ENCODE data around the gene KPNA1.
A peak's percentile ranks its signal among the peaks of the same experiment; 100 is the strongest.

Gene KPNA1

DNA sequence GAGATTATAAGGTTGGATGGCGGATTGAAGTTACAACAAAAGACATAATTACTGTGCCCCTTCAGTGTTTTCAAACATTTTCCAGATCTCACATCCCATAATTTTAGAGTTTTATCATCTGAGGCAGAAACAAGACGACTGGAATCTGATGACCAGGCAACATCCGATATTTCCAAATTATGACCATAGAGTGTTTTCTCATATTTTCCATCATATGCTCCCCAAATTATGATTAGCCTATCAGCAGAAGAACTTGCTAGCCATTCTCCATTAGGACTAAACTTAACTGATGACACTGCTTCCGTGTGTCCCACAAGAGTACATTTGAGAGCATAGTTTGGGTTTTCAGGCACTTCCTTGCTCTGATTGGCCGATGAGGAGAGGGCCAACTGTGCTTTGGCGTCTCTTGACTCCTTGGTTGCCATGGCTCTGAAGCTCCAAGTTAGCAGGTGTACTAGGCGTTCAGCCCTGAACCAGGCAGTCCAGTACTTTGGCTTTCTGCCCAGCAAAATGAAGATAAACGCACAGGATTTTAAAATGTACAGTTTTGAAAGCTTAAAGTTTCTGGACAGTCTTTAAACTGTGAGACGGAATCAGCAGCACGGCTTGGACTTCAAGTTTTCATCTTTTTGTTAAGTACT lies 99.5 kb downstream of the KPNA1 start:
- DNase-seq (ENCODE audit: low read depth) = no peak

- no peak for DNase-seq (ENCODE audit: low read depth)
These were observed 100.3 kb downstream of the KPNA1 start for GRCh38 chr3:122414391-122414790.

- no peak for DNase-seq (ENCODE audit: low read depth)
These were observed 104.1 kb downstream of the KPNA1 start for GRCh38 chr3:122410639-122411038.

GRCh38 chr3:122410111-122410510 lies 104.6 kb downstream of the KPNA1 start:
- no peak for DNase-seq (ENCODE audit: low read depth)

GRCh38 chr3:122409446-122409845 lies 105.3 kb downstream of the KPNA1 start:
- DNase-seq (ENCODE audit: low read depth) = no peak

- DNase-seq (ENCODE audit: low read depth) = no peak
These were observed 106.8 kb downstream of the KPNA1 start for GRCh38 chr3:122407946-122408345.

- DNase-seq (ENCODE audit: low read depth) = no peak
These were observed 108.5 kb downstream of the KPNA1 start for GRCh38 chr3:122406198-122406597.

DNA sequence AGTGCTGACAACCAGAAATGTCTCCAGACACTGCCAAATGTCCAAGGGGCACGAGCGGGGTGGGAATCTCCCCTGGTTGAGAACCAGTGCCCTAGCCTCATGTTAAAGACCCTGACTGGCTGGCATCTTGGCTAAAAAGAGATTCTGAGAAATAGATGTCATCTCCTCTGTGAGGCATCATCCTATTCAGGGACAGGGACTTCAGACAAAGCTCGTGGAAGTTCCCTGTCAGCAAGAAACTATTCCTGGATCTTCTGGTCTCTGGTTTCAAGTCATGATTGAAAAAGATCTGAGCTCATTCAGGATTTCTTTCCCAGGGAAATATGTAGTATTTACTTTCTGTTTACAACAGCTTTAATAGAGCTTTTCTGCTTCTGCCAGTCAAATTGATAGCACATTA lies 109.7 kb downstream of the KPNA1 start:
- DNase-seq (ENCODE audit: low read depth) = no peak

GRCh38 chr3:122403489-122403888 lies 111.2 kb downstream of the KPNA1 start:
- DNase-seq (ENCODE audit: low read depth) = no peak

DNA sequence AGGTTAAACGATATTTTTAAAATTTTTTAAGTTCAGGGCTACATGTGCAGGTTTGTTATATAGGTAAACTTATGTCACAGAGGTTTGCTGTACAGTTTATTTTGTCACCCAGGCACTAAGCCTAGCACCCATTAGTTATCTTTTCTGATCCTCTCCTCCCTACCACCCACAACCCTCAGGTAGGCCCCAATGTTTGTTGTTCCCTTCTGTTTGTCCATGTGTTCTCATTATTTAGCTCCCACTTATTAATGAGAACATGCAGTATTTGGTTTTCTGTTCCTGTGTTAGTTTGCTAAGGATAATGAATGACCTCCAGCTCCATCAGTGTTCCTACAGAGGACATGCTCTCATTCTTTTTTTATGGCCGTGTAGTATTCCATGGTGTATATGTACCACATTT lies 115.8 kb downstream of the KPNA1 start:
- DNase-seq (ENCODE audit: low read depth) = no peak

- no peak for DNase-seq (ENCODE audit: low read depth)
These were observed 117.5 kb downstream of the KPNA1 start for GRCh38 chr3:122397201-122397600.

- DNase-seq (ENCODE audit: low read depth) = no peak
These were observed 118.2 kb downstream of the KPNA1 start for GRCh38 chr3:122396511-122396910.

- DNase-seq (ENCODE audit: low read depth) = no peak
These were observed 119.2 kb downstream of the KPNA1 start for GRCh38 chr3:122395582-122395981.

DNA sequence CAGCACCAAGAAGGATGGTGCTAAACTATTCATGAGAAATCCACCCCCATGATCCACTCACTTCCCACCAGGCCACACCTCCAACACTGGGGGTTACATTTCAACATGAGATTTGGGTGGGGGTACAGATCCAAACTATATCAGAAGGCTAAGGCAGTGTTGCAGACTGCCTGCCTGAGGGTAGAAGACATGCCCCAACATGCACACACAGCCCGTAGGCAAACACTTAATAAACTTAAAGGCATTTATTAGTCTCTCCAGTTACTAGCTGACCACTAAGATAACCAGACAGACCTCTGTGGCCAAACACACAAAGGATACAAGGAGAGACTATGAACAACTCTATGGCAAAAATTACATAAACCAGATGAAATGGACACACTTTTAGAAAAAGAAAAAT lies 120.6 kb downstream of the KPNA1 start:
- DNase-seq (ENCODE audit: low read depth) = no peak

- DNase-seq (ENCODE audit: low read depth) = no peak
These were observed 121.6 kb downstream of the KPNA1 start for GRCh38 chr3:122392868-122393844.

DNA sequence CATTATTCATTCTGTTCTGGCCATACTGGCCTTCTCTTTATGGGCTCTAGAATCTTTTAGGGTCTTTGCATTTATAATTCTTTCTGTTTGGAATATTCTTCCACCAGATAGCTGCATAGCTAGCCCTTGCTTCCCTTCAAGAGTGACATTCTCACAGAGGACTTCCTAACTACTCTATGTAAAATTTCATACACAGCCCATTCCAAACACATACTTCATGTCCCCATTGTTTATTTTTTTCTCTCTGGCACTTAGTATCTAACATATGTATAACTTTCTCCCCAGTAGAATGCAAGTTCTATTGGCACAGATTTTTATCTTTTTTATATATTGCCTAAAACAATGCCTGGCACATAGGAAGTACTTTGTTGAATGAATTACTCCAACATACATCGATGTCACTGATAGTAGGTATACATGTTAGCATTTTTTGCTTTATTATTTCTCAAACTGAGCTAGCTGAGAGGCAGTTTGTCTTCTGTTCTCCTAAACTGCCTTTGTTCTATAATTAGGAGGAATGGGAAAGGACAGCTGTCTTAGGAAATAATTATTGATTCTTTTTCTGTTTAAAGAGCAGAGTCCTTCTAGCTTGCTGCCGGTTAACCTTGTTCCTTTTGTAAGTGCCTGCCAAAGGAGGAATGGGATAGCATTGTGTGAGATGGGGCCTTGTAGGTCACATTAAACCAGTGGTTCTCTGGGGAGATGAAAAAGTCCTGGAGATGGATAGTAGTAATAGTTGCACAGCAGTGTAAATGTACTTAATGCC lies 122.9 kb downstream of the KPNA1 start:
- DNase-seq (ENCODE audit: low read depth) = no peak

- DNase-seq (ENCODE audit: low read depth) = no peak
These were observed 124.1 kb downstream of the KPNA1 start for GRCh38 chr3:122390665-122391064.

DNA sequence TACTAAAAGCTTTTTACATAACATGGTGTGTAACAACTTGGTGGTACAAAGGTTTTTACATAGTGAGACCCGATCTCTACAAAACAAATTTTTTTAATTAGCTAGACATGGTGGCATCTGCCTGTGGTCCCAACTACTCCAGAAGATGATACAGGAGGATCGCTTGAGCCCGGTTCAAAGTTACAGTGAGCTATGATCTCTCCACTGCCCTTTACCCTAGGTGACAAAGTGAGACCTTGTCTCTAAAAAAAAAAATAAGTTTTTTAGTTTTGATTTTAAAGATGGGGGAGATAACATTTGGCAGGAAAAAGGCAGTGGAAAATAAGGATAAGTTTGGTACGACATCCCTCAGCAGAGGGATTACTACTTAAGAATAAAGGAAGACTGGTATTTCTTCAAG lies 124.8 kb downstream of the KPNA1 start:
- DNase-seq (ENCODE audit: low read depth) = no peak

GRCh38 chr3:122389197-122389596 lies 125.5 kb downstream of the KPNA1 start:
- DNase-seq (ENCODE audit: low read depth) = no peak

- no peak for DNase-seq (ENCODE audit: low read depth)
These were observed 127.0 kb downstream of the KPNA1 start for GRCh38 chr3:122387709-122388108.

GRCh38 chr3:122383771-122384697 lies 130.7 kb downstream of the KPNA1 start, which contains the start of gene FAM162A:
Gene FAM162A, plus strand, starts transcription at chr3:122384182. Its CDS starts 84 bp downstream, at chr3:122384266.
- peak; percentile 68 for DNase-seq (ENCODE audit: low read depth)

All from HS-5 (cell line).